ENCODE data around the gene ASMT.
"Not testable (repeated sequence)": the region's sequence is repeated elsewhere in the genome, so short reads cannot be mapped to it uniquely, and the experiment has no call there.

Gene ASMT

GRCh38 chrX:1614927-1615326 lies at the start of gene ASMT:
Gene ASMT (plus strand): TSS chrX:1615059. CDS start chrX:1615200, 141 bp downstream.
- no peak for DNase-seq (ENCODE audit: low read depth in 2 of 2)

- DNase-seq (ENCODE audit: low read depth in 2 of 2), result not testable (repeated sequence)
Measured at GRCh38 chrX:1574181-1574580, 40.7 kb upstream of the ASMT start.

GRCh38 chrX:1576201-1576992 lies 38.5 kb upstream of the ASMT start:
- no peak for DNase-seq (ENCODE audit: low read depth in 2 of 2)

- DNase-seq (ENCODE audit: low read depth in 2 of 2), result no peak
Measured at GRCh38 chrX:1577845-1578244, 37.0 kb upstream of the ASMT start.

- no peak for DNase-seq (ENCODE audit: low read depth in 2 of 2)
Measured at GRCh38 chrX:1578511-1579173, 36.2 kb upstream of the ASMT start.

GRCh38 chrX:1581132-1581531 lies 33.7 kb upstream of the ASMT start:
- peak; percentile 33 to 44 for DNase-seq (ENCODE audit: low read depth in 2 of 2)

GRCh38 chrX:1582686-1583437 lies 32.0 kb upstream of the ASMT start:
- DNase-seq (ENCODE audit: low read depth in 2 of 2), result peak in 1 of 2 donors; percentile 28

- no peak for DNase-seq (ENCODE audit: low read depth in 2 of 2)
Measured at GRCh38 chrX:1584237-1585011, 30.4 kb upstream of the ASMT start.

GRCh38 chrX:1587161-1587560 lies 27.7 kb upstream of the ASMT start:
- no peak for DNase-seq (ENCODE audit: low read depth in 2 of 2)

- no peak for DNase-seq (ENCODE audit: low read depth in 2 of 2)
Measured at GRCh38 chrX:1589356-1590130, 25.3 kb upstream of the ASMT start.

- peak; percentile 97 to 99 for DNase-seq (ENCODE audit: low read depth in 2 of 2)
Measured at GRCh38 chrX:1591102-1591862, 23.6 kb upstream of the ASMT start, which contains the start of gene AKAP17A. Gene AKAP17A (plus strand): TSS chrX:1591604. CDS start chrX:1593463, 1,859 bp downstream.

GRCh38 chrX:1591863-1592469 lies 22.9 kb upstream of the ASMT start:
- DNase-seq (ENCODE audit: low read depth in 2 of 2), result no peak

- no peak for DNase-seq (ENCODE audit: low read depth in 2 of 2)
Measured at GRCh38 chrX:1592470-1593142, 22.3 kb upstream of the ASMT start.

GRCh38 chrX:1593286-1594271 lies 21.3 kb upstream of the ASMT start:
- DNase-seq (ENCODE audit: low read depth in 2 of 2), result no peak

GRCh38 chrX:1595711-1596060 lies 19.2 kb upstream of the ASMT start:
- no peak for DNase-seq (ENCODE audit: low read depth in 2 of 2)

- DNase-seq (ENCODE audit: low read depth in 2 of 2), result no peak
Measured at GRCh38 chrX:1596676-1597344, 18.0 kb upstream of the ASMT start.

- DNase-seq (ENCODE audit: low read depth in 2 of 2), result no peak
Measured at GRCh38 chrX:1597345-1598020, 17.4 kb upstream of the ASMT start.

Measured in stimulated activated CD8-positive, alpha-beta memory T cell treated with anti-CD3 and anti-CD28 coated beads, Interleukin-2, amount 100 ng/mL, for 1 hour (primary cell).